GM19240 (cell line): ENCODE results near the gene STPG4.
"Not testable (repeated sequence)": the region's sequence is repeated elsewhere in the genome, so short reads cannot be mapped to it uniquely, and the experiment has no call there.

Experiments used
- DNase-seq: peaks from one replicate; pipeline ENCODE4 v3.0.0; 2011; ENCODE audit warnings: low spot score; ENCODE audit not compliant: insufficient read length

Gene STPG4

DNA sequence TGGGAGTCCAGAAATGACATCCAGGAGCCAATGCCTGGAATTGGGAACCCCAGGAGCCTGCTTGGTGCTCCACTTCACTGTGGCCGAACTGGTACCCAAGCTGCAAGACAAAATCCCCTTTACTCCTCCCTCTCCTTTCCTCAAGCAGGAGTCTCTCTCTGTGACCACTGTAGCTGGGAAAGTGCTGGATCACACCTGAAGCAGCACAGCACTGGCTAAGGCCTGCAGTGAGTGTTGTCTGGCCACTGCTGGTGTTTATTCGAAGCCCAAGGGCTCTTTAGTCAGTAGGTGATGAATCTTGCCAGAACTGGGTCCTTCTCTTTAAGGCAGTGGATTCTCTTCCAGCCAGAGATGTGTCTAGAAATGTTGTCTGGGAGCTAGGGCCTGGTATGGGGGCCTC, 26.4 kb downstream of the STPG4 start:
- no peak for DNase-seq

DNA sequence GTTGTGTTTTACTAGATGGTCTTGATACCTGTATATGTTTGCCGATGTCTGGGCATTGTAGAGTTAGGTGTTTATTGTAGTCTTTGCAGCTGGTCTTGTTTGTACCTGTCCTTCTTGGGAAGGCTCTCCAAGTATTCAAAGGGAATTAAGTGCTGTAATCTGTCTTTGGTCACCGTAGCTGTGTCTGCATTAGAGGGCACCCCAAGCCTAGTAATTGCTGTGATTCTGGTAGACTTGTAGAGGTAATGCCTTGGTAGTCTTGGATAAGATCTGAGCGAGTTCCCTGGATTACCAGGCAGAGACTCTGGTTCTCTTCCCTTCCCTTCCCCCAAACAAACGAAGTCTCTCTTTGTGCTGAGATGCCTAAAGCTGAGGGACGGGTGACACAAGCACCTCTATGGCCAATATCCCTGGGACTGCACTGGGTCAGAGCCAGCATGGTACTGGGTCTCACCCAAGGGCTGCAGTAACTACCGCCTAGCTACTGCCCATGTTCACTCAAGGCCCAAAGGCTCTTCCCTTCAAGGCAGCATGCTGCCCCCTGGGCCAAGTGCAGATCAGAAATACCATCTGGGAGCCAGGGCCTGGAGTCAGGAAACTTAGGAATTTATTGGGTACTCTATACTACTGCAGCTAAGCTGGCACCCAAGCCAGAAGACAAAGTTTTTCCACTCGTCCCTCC, 27.1 kb downstream of the STPG4 start:
- no peak for DNase-seq

DNA sequence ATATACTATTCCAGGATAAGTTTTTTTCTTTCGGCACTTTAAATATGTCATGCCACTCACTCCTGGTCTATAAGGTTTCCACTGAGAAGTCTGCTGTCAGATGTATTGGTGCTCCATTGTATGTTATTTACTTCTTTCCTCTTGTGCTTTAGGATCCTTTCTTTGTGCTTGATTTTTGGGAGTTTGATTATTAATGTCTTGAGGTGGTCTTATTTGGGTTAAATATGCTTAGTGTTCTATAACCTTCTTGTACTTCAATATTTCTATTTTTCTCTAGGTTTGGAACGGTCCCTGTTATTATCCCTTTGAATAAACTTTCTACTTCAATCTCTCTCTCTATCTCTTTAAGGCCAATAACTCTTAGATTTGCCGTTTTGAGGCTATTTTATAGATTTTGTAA, 28.3 kb downstream of the STPG4 start:
- DNase-seq: no peak

DNA sequence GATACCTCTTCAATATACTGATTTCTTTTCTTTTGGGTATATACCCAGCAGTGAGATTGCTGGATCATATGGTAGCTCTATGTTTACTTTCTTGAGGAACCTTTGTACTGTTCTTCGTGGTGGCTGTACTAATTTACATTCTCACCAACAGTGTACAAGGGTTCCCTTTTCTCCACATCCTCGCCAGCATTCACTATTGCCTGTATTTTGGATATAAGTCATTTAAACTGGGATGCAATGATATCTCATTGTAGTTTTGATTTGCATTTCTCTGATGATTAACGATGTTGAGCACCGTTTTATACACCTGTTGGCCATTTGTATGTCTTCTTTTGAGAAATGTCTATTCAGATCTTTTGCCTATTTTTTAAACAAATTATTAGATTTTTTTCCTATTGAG, 30.4 kb downstream of the STPG4 start:
- not testable (repeated sequence) for DNase-seq

DNA sequence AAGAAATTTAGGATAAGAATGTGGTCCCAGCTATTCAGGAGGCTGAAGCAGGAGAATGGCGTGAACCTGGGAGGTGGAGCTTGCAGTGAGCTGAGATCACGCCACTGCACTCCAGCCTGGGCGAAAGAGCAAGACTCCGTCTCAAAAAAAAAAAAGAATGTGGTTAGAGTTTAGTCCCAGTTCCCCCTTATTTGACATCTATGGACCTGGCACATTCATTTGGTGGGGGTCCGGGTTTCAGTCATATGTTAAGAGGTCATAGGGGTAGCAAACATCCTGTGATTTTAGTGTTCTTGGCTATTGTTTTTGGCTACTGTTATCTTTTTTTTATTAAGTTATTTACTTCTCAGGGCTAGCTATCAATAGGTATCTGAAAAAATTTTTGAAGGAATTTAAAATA, 34.7 kb downstream of the STPG4 start:
- not testable (repeated sequence) for DNase-seq

DNA sequence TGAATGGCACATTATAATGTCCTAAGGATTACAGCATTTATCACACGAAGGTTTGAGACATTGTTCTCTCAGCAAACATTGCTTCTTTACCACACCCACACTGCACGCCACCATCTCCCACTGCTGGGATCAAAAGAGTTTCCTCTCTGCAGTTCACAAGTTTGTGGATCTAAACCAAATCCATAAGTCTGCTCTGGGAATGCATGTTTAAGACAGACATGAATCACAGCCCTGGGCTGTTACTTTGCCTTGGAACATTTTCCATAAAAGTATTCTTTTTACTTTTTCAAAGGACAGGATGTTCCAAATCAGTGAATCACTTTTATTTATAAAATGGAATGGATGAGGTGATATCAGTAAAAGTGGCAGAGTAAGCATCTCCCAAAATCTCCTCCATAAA, 36.1 kb downstream of the STPG4 start:
- no peak for DNase-seq

DNA sequence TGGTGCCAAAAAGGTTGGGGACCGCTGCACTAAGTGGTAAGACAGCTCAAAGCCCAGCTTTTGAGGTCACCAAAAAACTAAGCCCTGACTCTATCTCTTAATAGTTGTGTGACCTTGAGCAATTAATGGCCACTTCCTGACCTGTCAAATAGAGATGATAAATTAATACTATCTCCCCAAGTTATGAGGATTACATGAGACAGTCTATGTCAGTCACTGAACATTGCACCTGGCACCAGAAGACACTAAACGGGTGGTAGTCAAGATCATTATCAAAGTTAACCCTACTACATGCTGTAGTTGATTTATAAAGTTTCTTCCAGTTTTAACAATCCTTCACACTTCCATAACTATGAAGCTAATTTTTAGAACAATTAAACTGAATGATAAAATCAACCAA, 36.5 kb downstream of the STPG4 start:
- DNase-seq: no peak

DNA sequence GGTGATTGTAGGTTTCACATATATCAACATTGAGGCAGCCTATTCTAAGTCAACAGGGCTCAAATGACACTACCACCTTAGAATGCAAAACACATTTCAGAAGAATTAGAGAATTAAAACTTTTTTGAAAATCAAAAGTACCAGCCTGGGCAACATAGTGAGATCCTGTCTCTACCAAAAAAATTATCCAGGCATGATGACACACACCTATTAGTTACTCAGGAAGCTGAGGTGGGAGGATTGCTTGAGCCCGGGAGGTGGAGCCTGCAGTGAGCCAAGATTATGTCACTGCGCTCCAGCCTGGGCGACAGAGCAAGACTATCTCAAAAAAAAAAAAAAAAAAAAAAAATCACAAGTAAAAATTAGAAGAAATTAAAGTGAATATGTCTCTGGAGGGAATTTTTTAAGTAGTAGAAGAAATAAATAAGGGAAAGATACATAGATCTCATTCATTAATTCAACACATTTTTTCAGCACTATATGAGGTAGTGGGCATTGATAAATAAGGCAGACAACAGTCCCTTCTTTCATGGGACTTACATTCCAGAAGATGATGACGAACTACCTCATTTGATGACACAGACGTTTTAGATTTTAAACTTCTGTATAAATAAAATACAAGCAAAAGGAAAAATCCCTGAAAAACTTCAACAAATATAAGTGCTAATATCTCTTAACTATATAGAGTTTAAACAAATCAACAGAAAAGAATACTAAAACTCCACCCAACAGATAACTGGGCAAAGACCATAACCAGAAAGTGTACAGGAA, 42.3 kb downstream of the STPG4 start:
- no peak for DNase-seq

DNA sequence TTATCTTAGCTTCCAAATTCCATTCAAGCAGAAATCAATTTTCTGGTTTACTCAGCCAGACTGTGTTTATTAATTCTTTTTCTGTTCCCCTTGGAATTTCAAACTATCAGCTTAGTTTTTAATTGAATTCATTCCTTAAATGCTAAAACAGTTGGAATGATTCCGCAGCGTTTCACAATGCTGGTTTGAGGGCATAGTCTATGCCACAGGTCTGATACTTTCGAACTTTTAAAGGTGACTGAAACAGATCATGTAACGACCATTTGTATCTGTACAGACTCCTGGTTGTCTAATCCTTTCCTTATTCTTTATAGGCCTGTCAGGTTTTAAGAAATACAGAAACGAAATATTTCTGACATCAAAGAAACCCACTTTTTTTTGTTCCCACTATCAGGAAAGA, 45.4 kb downstream of the STPG4 start:
- DNase-seq: no peak

DNA sequence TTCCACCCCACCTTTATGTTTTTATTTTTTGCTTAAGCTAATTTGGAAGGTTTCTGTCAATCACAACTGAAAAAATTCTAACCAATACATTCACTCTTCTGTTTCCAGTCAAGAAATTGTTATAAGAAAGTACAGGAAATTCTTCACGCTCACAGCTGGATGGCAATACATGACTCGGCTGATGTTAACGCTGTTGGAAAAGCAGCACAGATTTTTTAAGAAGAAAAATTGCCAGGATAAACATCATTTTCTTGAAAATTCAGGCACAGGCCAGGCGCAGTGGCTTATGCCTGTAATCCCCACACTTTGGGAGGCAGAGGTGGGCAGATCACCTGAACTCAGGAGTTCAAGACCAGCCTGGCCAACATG, 46.1 kb downstream of the STPG4 start:
- no peak for DNase-seq

DNA sequence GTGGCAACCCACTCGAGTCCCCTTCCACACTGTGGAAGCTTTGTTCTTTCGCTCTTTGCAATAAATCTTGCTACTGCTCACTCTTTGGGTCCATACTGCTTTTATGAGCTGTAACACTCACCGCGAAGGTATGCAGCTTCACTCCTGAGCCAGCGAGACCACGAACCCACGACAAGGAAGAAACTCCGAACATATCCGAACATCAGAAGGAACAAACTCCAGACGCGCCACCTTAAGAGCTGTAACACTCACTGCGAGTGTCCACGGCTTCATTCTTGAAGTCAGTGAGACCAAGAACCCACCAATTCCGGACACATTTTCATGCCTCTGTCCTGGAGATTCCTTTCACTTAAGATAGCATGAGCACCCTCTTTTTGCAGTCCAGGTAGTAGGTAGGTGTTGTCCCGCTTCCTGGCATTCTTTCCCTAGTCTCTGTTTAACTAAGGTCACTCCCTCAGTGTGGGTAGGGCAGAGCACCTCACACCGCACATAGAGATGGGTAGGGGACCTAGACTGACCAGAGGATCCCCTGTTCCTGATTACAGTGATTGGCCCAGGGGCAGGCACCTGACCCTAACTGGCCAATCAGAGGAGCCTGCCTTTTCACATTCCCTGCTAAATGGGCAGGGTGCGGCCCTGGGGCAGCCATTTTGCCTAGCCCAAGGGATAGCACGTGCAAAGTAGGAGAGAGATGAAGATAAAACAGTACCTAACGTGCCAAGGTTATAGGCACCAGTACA, 46.7 kb downstream of the STPG4 start:
- not testable (repeated sequence) for DNase-seq

DNA sequence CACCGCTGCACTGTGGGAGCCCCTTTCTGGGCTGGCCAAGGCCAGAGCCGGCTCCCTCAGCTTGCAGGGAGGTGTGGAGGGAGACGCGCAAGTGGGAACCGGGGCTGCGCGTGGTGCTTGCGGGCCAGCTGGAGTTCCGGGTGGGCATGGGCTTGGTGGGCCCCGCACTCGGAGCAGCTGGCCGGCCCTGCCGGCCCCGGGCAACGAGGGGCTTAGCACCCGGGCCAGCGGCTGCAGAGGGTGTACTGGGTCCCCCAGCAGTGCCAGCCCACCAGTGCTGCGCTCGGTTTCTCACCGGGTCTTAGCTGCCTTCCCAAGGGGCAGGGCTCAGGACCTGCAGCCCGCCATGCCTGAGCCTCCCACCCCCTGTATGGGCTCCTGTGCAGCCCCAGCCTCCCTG, 47.9 kb downstream of the STPG4 start:
- DNase-seq: not testable (repeated sequence)

DNA sequence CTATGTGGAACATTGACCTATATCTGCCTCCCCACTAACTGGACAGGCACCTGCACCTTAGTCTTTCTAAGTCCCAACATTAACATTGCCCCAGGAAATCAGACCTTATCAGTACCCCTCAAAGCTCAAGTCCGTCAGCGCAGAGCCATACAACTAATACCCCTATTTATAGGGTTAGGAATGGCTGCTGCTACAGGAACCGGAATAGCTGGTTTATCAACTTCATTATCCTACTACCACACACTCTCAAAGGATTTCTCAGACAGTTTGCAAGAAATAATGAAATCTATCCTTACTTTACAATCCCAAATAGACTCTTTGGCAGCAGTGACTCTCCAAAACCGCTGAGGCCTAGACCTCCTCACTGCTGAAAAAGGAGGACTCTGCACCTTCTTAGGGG, 48.9 kb downstream of the STPG4 start:
- DNase-seq: not testable (repeated sequence)

DNA sequence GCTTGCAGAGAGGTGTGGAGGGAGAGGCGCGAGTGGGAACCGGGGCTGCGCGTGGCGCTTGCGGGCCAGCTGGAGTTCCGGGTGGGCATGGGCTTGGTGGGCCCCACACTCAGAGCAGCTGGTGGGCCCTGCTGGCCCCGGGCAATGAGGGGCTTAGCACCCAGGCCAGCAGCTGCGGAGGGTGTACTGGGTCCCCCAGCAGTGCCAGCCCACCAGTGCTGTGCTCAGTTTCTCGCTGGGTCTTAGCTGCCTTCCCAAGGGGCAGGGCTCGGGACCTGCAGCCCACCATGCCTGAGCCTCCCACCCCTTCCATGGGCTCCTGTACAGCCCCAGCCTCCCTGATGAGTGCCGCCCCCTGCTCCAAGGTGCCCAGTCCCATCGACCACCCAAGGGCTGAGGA, 55.4 kb downstream of the STPG4 start:
- DNase-seq: not testable (repeated sequence)

DNA sequence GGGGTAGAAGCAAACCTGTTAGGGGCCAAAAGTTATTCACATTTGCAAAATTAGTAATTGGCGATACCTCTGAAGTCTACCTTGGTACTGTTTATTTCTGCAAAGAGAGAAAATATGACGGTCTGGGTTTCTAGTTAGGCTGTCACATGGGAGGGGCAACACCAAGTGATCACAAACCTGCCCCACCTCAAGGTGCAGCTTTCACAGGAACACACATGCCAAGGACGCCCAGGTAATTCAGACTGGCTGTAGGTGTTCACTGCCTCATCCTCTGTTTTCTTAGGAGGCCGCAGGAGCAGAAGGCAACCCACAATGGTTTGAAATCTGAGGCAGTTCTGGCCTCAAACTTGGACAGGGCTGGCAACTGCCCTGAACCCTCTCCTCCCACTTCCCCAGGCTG, 56.2 kb downstream of the STPG4 start:
- no peak for DNase-seq

DNA sequence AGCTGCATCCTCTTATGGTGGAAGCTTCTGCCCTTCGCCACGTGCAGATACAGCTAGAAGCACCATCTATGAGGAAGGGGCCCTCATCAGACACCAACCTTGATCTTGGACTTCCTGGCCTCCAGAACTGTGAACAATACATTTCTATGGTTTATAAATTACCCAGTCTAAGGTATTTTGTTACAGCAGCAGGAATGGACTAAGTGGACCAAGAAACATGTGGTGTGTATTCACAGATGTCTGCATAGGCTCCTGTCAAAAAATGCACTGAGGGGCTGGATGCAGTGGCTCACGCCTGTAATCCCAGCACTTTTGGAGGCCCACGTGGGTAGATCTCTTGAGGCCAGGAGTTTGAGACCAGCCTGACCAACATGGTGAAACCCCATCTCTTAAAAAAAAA, 57.5 kb downstream of the STPG4 start:
- no peak for DNase-seq

DNA sequence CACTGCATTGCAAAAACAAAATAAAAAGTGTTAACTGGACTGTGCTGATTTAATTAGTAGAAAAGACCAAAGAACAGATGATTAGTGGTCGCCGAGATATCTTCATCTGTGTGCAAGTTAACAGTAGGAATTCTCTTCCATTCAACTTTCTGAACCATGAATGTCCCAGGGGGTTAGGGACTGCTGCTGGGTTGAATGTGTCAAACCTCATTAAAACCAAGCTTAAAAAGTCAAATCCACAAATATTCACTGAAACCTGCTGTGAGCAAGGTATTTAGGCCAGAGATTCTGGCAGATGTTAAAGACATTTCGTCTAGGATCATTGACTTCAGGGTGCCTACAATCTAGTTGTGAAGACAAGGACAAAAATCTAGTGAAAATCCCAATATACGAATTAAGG, 58.7 kb downstream of the STPG4 start:
- DNase-seq: no peak

DNA sequence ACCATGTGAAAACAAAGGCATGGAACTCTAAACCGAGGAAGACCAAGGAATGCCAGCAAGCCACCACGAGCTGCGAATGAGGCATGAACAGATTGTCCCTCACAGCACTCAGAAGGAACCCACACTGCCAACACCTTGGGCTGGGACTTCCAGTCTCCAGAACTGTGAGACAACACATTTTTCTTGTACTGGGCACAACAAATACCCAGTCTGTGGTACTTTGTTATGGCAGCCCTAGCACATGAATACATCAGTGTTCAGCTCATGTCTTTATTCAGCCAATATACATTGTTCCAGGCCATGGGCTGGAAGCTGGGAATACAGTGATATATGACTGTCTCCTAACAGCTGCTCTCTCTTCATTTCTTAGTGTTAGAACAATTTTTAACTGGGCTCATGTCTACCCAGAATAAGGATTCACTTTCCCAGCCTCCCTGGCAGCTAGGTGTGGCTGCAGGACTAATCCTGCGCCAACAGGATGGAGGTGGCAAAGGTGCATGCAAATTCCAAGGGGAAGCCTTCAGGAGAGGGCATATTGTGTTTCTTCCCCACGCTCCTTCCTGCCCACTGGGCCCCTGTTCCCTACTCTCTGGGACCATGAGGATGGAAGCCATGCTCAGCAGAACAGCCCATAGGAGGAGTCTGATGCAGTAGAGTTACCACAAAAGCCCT, 59.6 kb downstream of the STPG4 start:
- no peak for DNase-seq

DNA sequence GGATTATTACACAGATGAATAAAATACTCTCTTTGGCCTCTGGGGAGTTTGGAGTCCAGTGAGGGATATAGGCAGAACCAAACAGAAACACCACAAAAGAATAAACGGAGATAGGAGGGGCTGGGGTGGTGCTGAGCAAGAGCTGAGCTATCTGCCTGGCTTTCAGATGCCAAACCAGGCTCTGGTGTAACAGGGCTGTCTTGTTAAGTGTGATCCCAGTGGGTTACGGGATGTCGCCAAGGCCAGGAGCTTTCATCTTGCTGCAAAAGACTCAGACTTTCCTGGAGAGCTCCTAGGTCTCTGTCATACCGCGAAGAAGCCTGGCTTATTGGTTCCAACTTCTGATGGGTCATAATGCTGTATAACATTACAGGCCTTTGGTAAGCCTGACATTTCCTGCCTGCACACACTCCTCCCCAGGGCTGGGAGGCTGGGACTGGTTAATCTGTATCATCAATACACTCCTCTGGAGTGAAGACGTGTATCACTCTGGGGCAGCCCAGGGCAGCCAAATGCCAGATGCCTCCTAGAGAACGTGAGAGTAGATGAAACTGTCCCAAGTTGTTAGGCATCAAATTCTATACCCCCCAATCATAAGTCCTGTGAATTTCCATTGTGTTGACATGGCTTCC, 60.5 kb downstream of the STPG4 start:
- no peak for DNase-seq

DNA sequence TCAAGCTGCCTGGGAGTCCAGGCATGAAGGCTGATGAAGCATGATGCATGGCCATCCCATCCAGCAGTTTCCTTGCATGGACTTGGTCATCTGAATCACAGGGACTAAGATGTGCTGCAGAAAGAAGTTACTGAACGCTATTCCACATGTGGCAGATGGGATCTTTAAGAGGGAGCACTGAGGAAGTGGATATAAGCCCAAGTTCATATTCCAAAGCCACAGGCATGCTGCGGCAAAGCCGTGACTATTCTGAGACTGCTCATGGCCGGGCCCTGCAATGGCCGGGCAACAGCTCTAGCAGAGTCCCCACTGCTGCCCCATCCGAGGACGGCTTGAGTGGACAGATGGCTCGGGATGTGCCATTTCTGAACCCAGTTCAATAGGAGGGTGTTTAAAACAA, 61.5 kb downstream of the STPG4 start:
- no peak for DNase-seq

DNA sequence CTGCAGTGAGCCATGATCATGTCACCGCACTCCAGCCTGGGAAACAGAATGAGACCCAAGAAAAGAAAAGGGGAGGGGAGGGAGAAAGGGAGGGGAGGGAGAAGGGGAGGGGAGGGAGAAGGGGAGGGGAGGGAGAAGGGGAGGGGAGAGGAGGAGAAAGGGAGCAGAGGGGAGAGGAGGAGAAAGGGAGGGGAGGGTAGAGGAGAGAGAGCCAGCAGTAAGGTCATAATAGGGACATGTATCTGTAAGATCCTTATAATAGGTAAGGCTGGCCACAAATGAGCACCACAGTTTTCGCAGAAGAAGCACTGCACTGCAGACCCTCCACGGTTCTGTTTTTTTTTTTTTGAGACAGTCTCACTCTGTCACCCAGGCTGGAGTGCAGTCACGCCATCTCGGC, 62.6 kb downstream of the STPG4 start:
- DNase-seq: no peak

DNA sequence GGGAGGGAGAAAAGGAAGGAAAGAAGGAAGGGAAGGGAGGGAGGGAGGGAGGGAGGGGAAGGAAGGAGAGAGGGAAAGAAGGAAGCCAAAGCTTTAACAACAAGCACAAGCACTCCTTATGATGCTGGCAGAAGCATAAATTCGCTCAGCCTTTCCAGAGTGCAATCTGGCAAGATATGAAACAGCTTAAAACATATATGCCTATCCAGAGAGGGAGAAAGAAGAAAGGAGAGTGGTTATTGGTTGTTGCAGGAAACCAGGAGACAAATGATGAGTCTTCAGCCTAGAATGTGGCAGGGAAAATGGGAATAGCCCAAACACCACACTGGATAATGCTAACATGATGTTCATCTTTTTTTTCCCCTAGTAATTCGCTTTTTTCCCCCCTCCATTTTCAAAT, 64.0 kb downstream of the STPG4 start:
- no peak for DNase-seq
